Measurements from ENCODE around the gene SAE1. TPM values are rescaled to one million over a fixed set of nuclear protein-coding genes. Genes with fewer than 3 reads are reported as not detected.
A peak's percentile ranks its signal among the peaks of the same experiment; 100 is the strongest.

Gene SAE1
- total and polyA plus RNA-seq, 2 of the 4 experiments (the other 2 are of a cell fraction) = 165 to 184 TPM

GRCh38 chr19:47107202-47107952, 23.3 kb upstream of the SAE1 start:
- no peak overlapping the region for H3K56ac ChIP-seq (ENCODE audit: extremely low read depth, insufficient read depth, low read length)
- peaks cover 20 to 81% of the 10 kb centered on the region in 2 experiments for H3K79me1 ChIP-seq (ENCODE audit: low read depth in 1 of 2, low read length in 2 of 2)
- peaks cover 25% of the 10 kb centered on the region for H3K4me1 ChIP-seq (ENCODE audit: control insufficient read depth, insufficient read depth, low read length)
- H2BK20ac ChIP-seq (ENCODE audit: low read depth, low read length) = no peak overlapping the region
- no peaks in the 10 kb centered on the region for H3K9me3 ChIP-seq (ENCODE audit: control insufficient read depth, insufficient read depth, low read length)
- H4K91ac ChIP-seq (ENCODE audit: insufficient read depth, low read depth, low read length) = no peak overlapping the region
- intact Hi-C loops (cut with micrococcal nuclease) (no loop called here), in situ Hi-C loops (cut with MboI; ENCODE audit: low sequenced_read_pairs) (no loop called here), dilution Hi-C loops (cut with HindIII; ENCODE audit: low sequenced_read_pairs, unreplicated experiment) (no loop called here)
- peaks cover 2% of the 10 kb centered on the region for H3K36me3 ChIP-seq (ENCODE audit: control insufficient read depth, insufficient read depth, low read length)
- ATAC-seq (ENCODE audit: low read depth) (no peak), DNase-seq (peak; percentile 45)
- 40% methylated on average over 2 of the region's 9 CpGs; no CpG with 5 or more reads in 1 of the 2 experiments for WGBS, 2 experiments (ENCODE audit: extremely low coverage in 2 of 2, insufficient read length in 1 of 2)
- BruUV-seq (replicated peaks) = no TSS peak
- H3K9me1 ChIP-seq (ENCODE audit: insufficient read depth, low read length) = peaks cover 17% of the 10 kb centered on the region
- H3K4me3 ChIP-seq (ENCODE audit: insufficient read depth, low read depth, low read length) = no peak overlapping the region
- peak overlapping the region; percentile 71 for H2BK5ac ChIP-seq (ENCODE audit: low read depth, low read length, poor library complexity, severe bottlenecking)
- CTCF ChIA-PET = interaction anchor here (1.1 kb wide), 1 partner anchor 136 kb away, joined by 3 read pairs; no protein-coding TSS in a partner anchor
- H2AK9ac ChIP-seq (replicated peaks; ENCODE audit: low read depth, low read length, poor library complexity) = peak overlapping the region; percentile 29
- H3K14ac ChIP-seq (replicated peaks; ENCODE audit: low read depth, low read length) = peak overlapping the region; percentile 59
- H3K27ac ChIP-seq (ENCODE audit: insufficient read depth, low read length) = peak overlapping the region; percentile 67
- no peaks in the 10 kb centered on the region for H3K27me3 ChIP-seq (ENCODE audit: control insufficient read depth, insufficient read depth, low read length)
- H2BK120ac ChIP-seq (ENCODE audit: low read depth, low read length) = no peak overlapping the region
- no peak for TF ChIP-seq NFE2L2 (IDR thresholded peaks at IDR 0.05; ENCODE audit: low read depth, low read length)
- POLR2A ChIA-PET (ENCODE audit: unreplicated experiment) = no interaction called here
- H2BK15ac ChIP-seq (ENCODE audit: low read depth, low read length) = no peak overlapping the region
- H4K20me1 ChIP-seq (ENCODE audit: insufficient read depth, low read length) = peaks cover 41% of the 10 kb centered on the region; the same call in 1 of the 2 replicates
- H3K4ac ChIP-seq (ENCODE audit: low read depth, low read length) = peak overlapping the region; percentile 13
- peak overlapping the region in 1 of 2 experiments; percentile 51; a peak in 2 of 4 replicates for H4K8ac ChIP-seq (ENCODE audit: low read depth in 2 of 2, low read length in 2 of 2)
- no peak overlapping the region for H2AFZ ChIP-seq (replicated peaks; ENCODE audit: low read length, poor library complexity)
- peak overlapping the region; percentile 68; the same call in 1 of the 2 replicates for H3K18ac ChIP-seq (ENCODE audit: low read depth, low read length)
- H3K4me2 ChIP-seq (ENCODE audit: low read depth, low read length) = peak overlapping the region; percentile 78
- H3K23ac ChIP-seq (ENCODE audit: low read depth, low read length) = peak overlapping the region; percentile 55; the same call in 1 of the 2 replicates
- H4K5ac ChIP-seq (ENCODE audit: low read depth, low read length) = peak overlapping the region; percentile 82
- H2AK5ac ChIP-seq (ENCODE audit: low read depth, low read length) = peak overlapping the region; percentile 22; the same call in 1 of the 2 replicates
- peak overlapping the region; percentile 18 for H3K9ac ChIP-seq (ENCODE audit: low read depth, low read length)

Measured in IMR-90 (cell line).